IMR-90 (cell line): ENCODE results near the gene ASXL1. TPM values are rescaled to one million over a fixed set of nuclear protein-coding genes. Genes with fewer than 3 reads are reported as not detected.
A peak's percentile ranks its signal among the peaks of the same experiment; 100 is the strongest.

Source experiments
- ATAC-seq: fragments of 200-7000 bp; cut with Tn5 transposase; 2 replicates; pipeline ENCODE4 v1.9.1; 2020; ENCODE audit warnings: low read depth, mild to moderate bottlenecking, moderate library complexity
- BruUV-seq: library from RNA; stranded (reverse); fragments of 400-500 nt; replicated peaks from 2 replicates; lab custom pipeline; 2021; lab: Mats Ljungman, UMichigan
- CTCF ChIA-PET: fragments of 300-600 bp; formaldehyde crosslinking; extraction: SDS; loops from one replicate; lab custom pipeline; 2021; ENCODE audit warnings: antibody characterized with exemption; lab: Yijun Ruan, JAX
- POLR2A ChIA-PET: fragments of 300-600 bp; sonication (Branson Sonifier 250); formaldehyde crosslinking; loops from one replicate; lab custom pipeline; 2022; ENCODE audit warnings: antibody characterized with exemption; ENCODE audit not compliant: unreplicated experiment; lab: Charles Lee
- DNase-seq: peaks from one replicate; pipeline ENCODE4 v3.0.0; 2013
- H2AFZ ChIP-seq: replicated peaks from 2 replicates; pipeline ENCODE3; 2013; ENCODE audit warnings: low read length, mild to moderate bottlenecking; ENCODE audit not compliant: poor library complexity
- H2AK5ac ChIP-seq: 2 replicates; pipeline ENCODE4 v1.6.1; 2013; ENCODE audit warnings: low read depth, low read length, inconsistent platforms
- H2AK9ac ChIP-seq: replicated peaks from 2 replicates; pipeline ENCODE3; 2013; ENCODE audit warnings: mild to moderate bottlenecking, low read depth, low read length, moderate library complexity; ENCODE audit not compliant: poor library complexity
- H2BK120ac ChIP-seq: 2 replicates; pipeline ENCODE4 v1.6.1; 2013; ENCODE audit warnings: low read depth, low read length, inconsistent platforms
- H2BK15ac ChIP-seq: 3 replicates; pipeline ENCODE4 v1.6.1; 2013; ENCODE audit warnings: low read depth, low read length, inconsistent platforms
- H2BK20ac ChIP-seq: 2 replicates; pipeline ENCODE4 v1.6.1; 2013; ENCODE audit warnings: low read depth, mild to moderate bottlenecking, inconsistent platforms, low read length, moderate library complexity
- H2BK5ac ChIP-seq: 2 replicates; pipeline ENCODE4 v1.6.1; 2013; ENCODE audit warnings: mild to moderate bottlenecking, low read depth, low read length, inconsistent platforms; ENCODE audit not compliant: poor library complexity, severe bottlenecking
- H3K14ac ChIP-seq: replicated peaks from 2 replicates; pipeline ENCODE4 v1.6.1; 2013; ENCODE audit warnings: low read depth, low read length, inconsistent platforms
- H3K18ac ChIP-seq: 2 replicates; pipeline ENCODE4 v1.6.1; 2013; ENCODE audit warnings: low read depth, low read length, control low read depth
- H3K23ac ChIP-seq: 2 replicates; pipeline ENCODE4 v1.6.1; 2013; ENCODE audit warnings: low read depth, low read length, inconsistent platforms
- H3K27ac ChIP-seq: 2 replicates; pipeline ENCODE4 v1.5.1; 2013; ENCODE audit warnings: mild to moderate bottlenecking, control low read depth, low read length; ENCODE audit not compliant: insufficient read depth
- H3K27me3 ChIP-seq: 2 replicates; pipeline ENCODE4 v1.6.1; 2013; ENCODE audit warnings: low read length; ENCODE audit not compliant: control insufficient read depth, insufficient read depth
- H3K36me3 ChIP-seq: 2 replicates; pipeline ENCODE4 v1.6.1; 2013; ENCODE audit warnings: low read length, mixed read lengths; ENCODE audit not compliant: control insufficient read depth, insufficient read depth
- H3K4ac ChIP-seq: 2 replicates; pipeline ENCODE4 v1.6.1; 2013; ENCODE audit warnings: low read depth, low read length, inconsistent platforms
- H3K4me1 ChIP-seq: 2 replicates; pipeline ENCODE4 v1.6.1; 2013; ENCODE audit warnings: low read length, mixed read lengths; ENCODE audit not compliant: control insufficient read depth, insufficient read depth
- H3K4me2 ChIP-seq: 2 replicates; pipeline ENCODE4 v1.6.1; 2013; ENCODE audit warnings: low read depth, mild to moderate bottlenecking, control low read depth, low read length, moderate library complexity
- H3K4me3 ChIP-seq: 2 replicates; pipeline ENCODE4 v1.5.1; 2013; ENCODE audit warnings: low read depth, mild to moderate bottlenecking, control low read depth, low read length, moderate library complexity; ENCODE audit not compliant: insufficient read depth
- H3K56ac ChIP-seq: 2 replicates; pipeline ENCODE4 v1.6.1; 2013; ENCODE audit warnings: low read length, inconsistent platforms; ENCODE audit not compliant: insufficient read depth; ENCODE audit errors: extremely low read depth
- H3K79me1 ChIP-seq, 2 experiments: 2 replicates each; pipeline ENCODE4 v1.6.1; 2013; ENCODE audit warnings: low read length in 2 of 2, inconsistent platforms in 1 of 2, low read depth in 1 of 2
- H3K9ac ChIP-seq: 2 replicates; pipeline ENCODE4 v1.6.1; 2013; ENCODE audit warnings: low read depth, low read length, control low read depth
- H3K9me1 ChIP-seq: 2 replicates; pipeline ENCODE4 v1.6.1; 2013; ENCODE audit warnings: low read length, inconsistent platforms; ENCODE audit not compliant: insufficient read depth
- H3K9me3 ChIP-seq: 2 replicates; pipeline ENCODE4 v1.6.1; 2013; ENCODE audit warnings: low read length; ENCODE audit not compliant: control insufficient read depth, insufficient read depth
- H4K20me1 ChIP-seq: 2 replicates; pipeline ENCODE4 v1.6.1; 2013; ENCODE audit warnings: low read length, inconsistent platforms; ENCODE audit not compliant: insufficient read depth
- H4K5ac ChIP-seq: 2 replicates; pipeline ENCODE4 v1.6.1; 2013; ENCODE audit warnings: mild to moderate bottlenecking, low read depth, low read length, control low read depth
- H4K8ac ChIP-seq, 2 experiments: 2 replicates each; pipeline ENCODE4 v1.6.1; 2013; ENCODE audit warnings: low read depth in 2 of 2, low read length in 2 of 2, control low read depth in 1 of 2, inconsistent platforms in 1 of 2
- H4K91ac ChIP-seq: 2 replicates; pipeline ENCODE4 v1.6.1; 2013; ENCODE audit warnings: low read depth, low read length, inconsistent platforms; ENCODE audit not compliant: insufficient read depth
- CEBPB ChIP-seq: IDR thresholded peaks from 2 replicates; pipeline ENCODE4 v1.6.1; 2012; ENCODE audit warnings: low read depth, low read length, improper control_type of control experiment
- MAFK ChIP-seq: IDR thresholded peaks from 2 replicates; pipeline ENCODE4 v1.6.1; 2012; ENCODE audit warnings: low read depth, low read length, improper control_type of control experiment
- MXI1 ChIP-seq: IDR thresholded peaks from 2 replicates; pipeline ENCODE4 v1.6.1; 2012; ENCODE audit warnings: low read depth, mild to moderate bottlenecking, low read length, moderate library complexity, borderline replicate concordance
- POLR2A ChIP-seq: IDR thresholded peaks from 2 replicates; pipeline ENCODE4 v1.6.1; 2012; ENCODE audit warnings: mild to moderate bottlenecking, low read depth, low read length
- WGBS, 2 experiments: methylation state at CpG; one replicate each; pipeline versions ENCODE4 v1.1.5 to v1.1.7; 2013; ENCODE audit warnings: missing lambda C conversion rate in 2 of 2; ENCODE audit not compliant: insufficient read length in 1 of 2; ENCODE audit errors: extremely low coverage in 2 of 2; 5-methylcytosine and 5-hydroxymethylcytosine counted together
- dilution Hi-C: fragments of 300-500 bp; cut with HindIII; formaldehyde crosslinking; loops from one replicate; pipeline ENCODE4 v1.14.3; 2018; ENCODE audit warnings: low sequenced_read_pairs; ENCODE audit not compliant: unreplicated experiment
- in situ Hi-C: fragments of 300-500 bp; cut with MboI; formaldehyde crosslinking; loops from 3 replicates; pipeline ENCODE4 v1.14.3; 2019; ENCODE audit warnings: low sequenced_read_pairs, inconsistent platforms, mixed read lengths
- intact Hi-C: fragments of 100-400 bp; cut with micrococcal nuclease; formaldehyde crosslinking; loops from 2 replicates; pipeline ENCODE4 v1.10.0; 2022
- polyA plus RNA-seq, 3 experiments: library from polyadenylated mRNA; depleted of rRNA; stranded (reverse); fragments of >200 nt; gene quantifications; 2 replicates each; pipeline ENCODE4 v1.2.3, GENCODE V29; 2012; ENCODE audit warnings: low replicate concordance in 1 of 3
- total RNA-seq: library from RNA; depleted of rRNA; stranded (reverse); fragments of >200 nt; gene quantifications from 2 replicates; pipeline ENCODE4 v1.2.3, GENCODE V29; 2012

ASXL1 gene
- total and polyA plus RNA-seq, 2 of the 4 experiments (the other 2 are of a cell fraction), result 29.9 to 37.1 TPM

DNA sequence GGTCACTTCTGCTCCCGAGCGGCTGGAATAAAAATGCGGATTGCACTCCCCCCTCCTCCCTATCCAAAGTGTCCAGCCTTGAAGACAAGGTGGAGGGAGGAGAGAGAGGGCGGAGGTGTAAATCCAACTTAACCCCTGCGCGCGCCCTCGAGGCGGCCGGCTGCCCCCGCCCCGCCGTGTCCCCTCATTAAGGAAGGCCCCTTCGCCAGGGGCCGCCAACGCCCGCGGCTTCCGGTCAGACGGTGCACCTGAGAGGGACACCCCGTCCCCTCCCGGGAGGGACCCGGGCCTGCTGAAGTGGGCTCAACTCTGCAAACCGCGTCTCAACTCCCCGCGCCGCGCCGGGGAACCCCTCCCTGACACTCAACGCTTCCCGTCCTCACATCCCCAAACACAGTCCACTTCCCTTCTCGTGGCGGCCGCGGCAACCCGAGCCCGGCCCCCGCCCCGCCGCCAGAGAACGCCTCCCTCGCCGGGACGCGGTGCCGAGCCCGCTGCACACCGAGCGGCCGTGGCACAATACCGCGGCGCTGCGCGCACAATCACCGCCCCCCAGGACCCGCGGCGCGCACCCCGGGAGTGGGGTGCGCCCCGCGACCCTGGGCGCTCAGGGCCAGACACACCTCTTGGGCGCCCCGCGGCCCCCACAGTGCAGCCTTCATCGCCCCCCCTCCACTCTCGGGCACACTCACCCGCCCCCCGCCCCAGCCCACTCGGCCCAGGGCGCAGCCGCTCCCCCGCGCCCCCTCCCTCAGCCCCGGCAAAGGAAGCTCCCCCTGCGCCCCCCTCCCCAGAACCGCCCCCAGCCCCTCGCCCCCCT is 124.5 kb downstream of the ASXL1 start:
- H2BK15ac ChIP-seq, result no peak overlapping the region
- dilution Hi-C loops, result no loop called here
- peak overlapping the region; percentile 80 for H3K4me3 ChIP-seq
- TF ChIP-seq POLR2A (0 out of 2 replicates have a peak, but pooled peaks have one; percentile 12), MXI1 (peak; percentile 45; the same call in 1 of the 2 replicates), CEBPB (no peak), MAFK (no peak)
- POLR2A ChIA-PET, result interaction anchor here (0.6 to 0.7 kb wide), 3 partner anchors 19 to 135 kb away, joined by 3 to 8 read pairs (median 3); no protein-coding TSS in a partner anchor
- no peaks in the 10 kb centered on the region; the same call in 1 of the 2 replicates for H3K27me3 ChIP-seq
- H2BK20ac ChIP-seq, result no peak overlapping the region
- H3K4me1 ChIP-seq, result peaks cover 10% of the 10 kb centered on the region; the same call in 1 of the 2 replicates
- peak overlapping the region; percentile 58; the same call in 1 of the 2 replicates for H2AK5ac ChIP-seq
- peak overlapping the region; percentile 0 for H2BK5ac ChIP-seq
- H3K4me2 ChIP-seq, result peak overlapping the region; percentile 84
- no peaks in the 10 kb centered on the region; the same call in 1 of the 2 replicates for H3K36me3 ChIP-seq
- H4K20me1 ChIP-seq, result peaks cover 41% of the 10 kb centered on the region
- ATAC-seq (peak; percentile 26), DNase-seq (no peak)
- no peak overlapping the region; the same call in 1 of the 2 replicates for H4K91ac ChIP-seq
- no peak overlapping the region; a peak in 1 of 4 replicates for H4K8ac ChIP-seq
- no peak overlapping the region; the same call in 1 of the 2 replicates for H3K4ac ChIP-seq
- 0 out of 2 replicates have a peak overlapping the region, but pooled peaks have one; percentile 25 for H2BK120ac ChIP-seq
- H3K56ac ChIP-seq, result no peak overlapping the region
- peak overlapping the region; percentile 88 for H2AFZ ChIP-seq
- BruUV-seq, result no TSS peak
- H3K27ac ChIP-seq, result peak overlapping the region; percentile 35; the same call in 1 of the 2 replicates
- H3K79me1 ChIP-seq, result peaks cover 5 to 49% of the 10 kb centered on the region in 2 experiments; a peak in 2 of 4 replicates
- in situ Hi-C loops, result loop anchor here (25.0 kb wide), 1 partner anchor 645 kb away; the partner anchor contains the start of gene FOXS1
- no peaks in the 10 kb centered on the region for H3K9me3 ChIP-seq
- CTCF ChIA-PET, result no interaction called here
- 0% methylated on average over 8 of the region's 82 CpGs; no CpG with 5 or more reads in 1 of the 2 experiments for WGBS, 2 experiments
- no peak overlapping the region for H4K5ac ChIP-seq
- peak overlapping the region; percentile 53; the same call in 1 of the 2 replicates for H3K23ac ChIP-seq
- peak overlapping the region; percentile 76; the same call in 1 of the 2 replicates for H3K14ac ChIP-seq
- peak overlapping the region; percentile 54 for H3K9ac ChIP-seq
- intact Hi-C loops, result no loop called here
- H3K18ac ChIP-seq, result no peak overlapping the region
- H2AK9ac ChIP-seq, result peak overlapping the region; percentile 88
- H3K9me1 ChIP-seq, result peaks cover 10% of the 10 kb centered on the region
